Uterus (tissue), 4 donors: ENCODE data around the gene CD247. TPM values are rescaled to one million over a fixed set of nuclear protein-coding genes. Genes with fewer than 3 reads are reported as not detected.

Source experiments
- DNase-seq, 2 donors: peaks; one replicate each; pipeline ENCODE4 v3.0.0-alpha.2; 2019 to 2020
- H3K27ac ChIP-seq, 2 donors: fragments of 200-600 bp; sonication (generic); 1 replicate in 1 of 2; 2 replicates in 1 of 2; pipeline ENCODE4 v1.5.1; 2016 to 2018
- H3K27me3 ChIP-seq, 2 donors: fragments of 200-600 bp; sonication (generic); one replicate each; pipeline ENCODE4 v1.5.1; 2018 to 2019; ENCODE audit warnings: control low read depth in 1 of 2
- H3K36me3 ChIP-seq, 2 donors: fragments of 200-600 bp; sonication (generic); one replicate each; pipeline ENCODE4 v1.5.1; 2019; ENCODE audit warnings: control low read depth in 1 of 2
- H3K4me1 ChIP-seq, 2 donors: fragments of 200-600 bp; sonication (generic); one replicate each; pipeline ENCODE4 v1.5.1; 2018 to 2019; ENCODE audit warnings: control low read depth in 1 of 2
- H3K4me3 ChIP-seq, 2 donors: fragments of 200-600 bp; sonication (generic); 1 replicate in 1 of 2; 2 replicates in 1 of 2; pipeline ENCODE4 v1.5.1; 2018 to 2019; ENCODE audit warnings: mild to moderate bottlenecking in 1 of 2
- H3K9me3 ChIP-seq, 2 donors: fragments of 200-600 bp; sonication (generic); one replicate each; pipeline ENCODE4 v1.5.1; 2019; ENCODE audit warnings: control low read depth in 1 of 2
- POLR2A ChIP-seq, 2 donors: fragments of 450-650 bp; IDR thresholded peaks; one replicate each; pipeline ENCODE4 v1.6.1; 2016; ENCODE audit warnings: antibody characterized with exemption in 2 of 2, mild to moderate bottlenecking in 1 of 2, moderate library complexity in 1 of 2
- intact Hi-C: fragments of 100-400 bp; cut with DNase I; formaldehyde crosslinking; loops from one replicate; pipeline ENCODE4 v1.15.1; 2023; ENCODE audit warnings: low total_unique reads
- total RNA-seq, 4 donors: library from RNA; depleted of rRNA in 3 of 4; stranded (reverse); fragments of >200 nt in 3 of 4; gene quantifications; one replicate each; pipeline versions ENCODE4 v1.1.0 to v1.2.4, GENCODE V29; 2014 to 2023
- TF ChIP-seq, protein P1 (sequence below), 4 experiments: fragments of 200-600 bp in 2 of 4; fragments of 450-650 bp in 2 of 4; sonication (generic) in 2 of 4; IDR thresholded peaks; one replicate each; pipeline ENCODE4 v1.5.1; 2016 to 2019; ENCODE audit warnings: antibody characterized with exemption in 4 of 4, mild to moderate bottlenecking in 2 of 4, moderate library complexity in 1 of 4
- donor health status: DM: yes; HTN: yes; CAD: no.

The CD247 gene
- total RNA-seq, 4 donors from 2014 or later: 1.6 to 3.3 TPM; not detected in 2

DNA sequence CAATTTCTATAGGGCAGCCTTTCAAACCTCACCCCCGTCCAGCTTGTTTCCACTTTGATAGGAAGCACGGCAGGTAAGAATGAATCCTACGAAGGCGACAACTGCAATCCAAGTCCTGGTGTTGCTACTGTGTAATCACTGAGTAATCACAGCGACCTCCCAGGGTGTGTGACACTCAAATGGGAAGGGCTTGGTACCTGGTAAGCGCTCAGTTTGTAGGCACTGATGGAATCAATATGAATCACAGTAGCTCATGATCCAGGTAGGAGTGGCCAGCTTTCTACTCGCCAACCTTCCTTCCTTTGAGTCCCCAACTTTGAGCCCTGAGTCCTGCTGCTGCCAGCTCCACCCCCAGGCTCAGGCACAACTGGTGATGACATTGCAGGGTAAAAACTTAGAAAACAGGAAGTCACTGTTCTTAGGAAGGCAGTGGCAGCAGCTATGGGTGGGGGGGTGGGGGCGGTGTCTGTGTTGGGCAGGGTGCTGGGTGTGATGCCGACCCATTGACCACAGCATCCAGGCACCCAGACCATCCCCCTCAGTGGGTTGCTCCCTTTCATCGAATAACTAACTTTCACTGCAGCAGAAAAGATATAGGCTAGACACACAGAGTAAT lies 70.7 kb downstream of the CD247 start:
- no peaks in the 10 kb centered on the region for H3K27me3 ChIP-seq
- H3K36me3 ChIP-seq: no peaks in the 10 kb centered on the region
- intact Hi-C loops: no loop called here
- H3K4me1 ChIP-seq: no peaks in the 10 kb centered on the region
- H3K9me3 ChIP-seq: no peaks in the 10 kb centered on the region
- H3K4me3 ChIP-seq: no peak overlapping the region
- peak in 1 of 2 donors; percentile 7 for DNase-seq
- no peak overlapping the region for H3K27ac ChIP-seq
- no peak for TF ChIP-seq POLR2A (IDR thresholded peaks at IDR 0.05)
- TF ChIP-seq, protein P1, sequence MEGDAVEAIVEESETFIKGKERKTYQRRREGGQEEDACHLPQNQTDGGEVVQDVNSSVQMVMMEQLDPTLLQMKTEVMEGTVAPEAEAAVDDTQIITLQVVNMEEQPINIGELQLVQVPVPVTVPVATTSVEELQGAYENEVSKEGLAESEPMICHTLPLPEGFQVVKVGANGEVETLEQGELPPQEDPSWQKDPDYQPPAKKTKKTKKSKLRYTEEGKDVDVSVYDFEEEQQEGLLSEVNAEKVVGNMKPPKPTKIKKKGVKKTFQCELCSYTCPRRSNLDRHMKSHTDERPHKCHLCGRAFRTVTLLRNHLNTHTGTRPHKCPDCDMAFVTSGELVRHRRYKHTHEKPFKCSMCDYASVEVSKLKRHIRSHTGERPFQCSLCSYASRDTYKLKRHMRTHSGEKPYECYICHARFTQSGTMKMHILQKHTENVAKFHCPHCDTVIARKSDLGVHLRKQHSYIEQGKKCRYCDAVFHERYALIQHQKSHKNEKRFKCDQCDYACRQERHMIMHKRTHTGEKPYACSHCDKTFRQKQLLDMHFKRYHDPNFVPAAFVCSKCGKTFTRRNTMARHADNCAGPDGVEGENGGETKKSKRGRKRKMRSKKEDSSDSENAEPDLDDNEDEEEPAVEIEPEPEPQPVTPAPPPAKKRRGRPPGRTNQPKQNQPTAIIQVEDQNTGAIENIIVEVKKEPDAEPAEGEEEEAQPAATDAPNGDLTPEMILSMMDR (IDR thresholded peaks at IDR 0.05): no peak

DNA sequence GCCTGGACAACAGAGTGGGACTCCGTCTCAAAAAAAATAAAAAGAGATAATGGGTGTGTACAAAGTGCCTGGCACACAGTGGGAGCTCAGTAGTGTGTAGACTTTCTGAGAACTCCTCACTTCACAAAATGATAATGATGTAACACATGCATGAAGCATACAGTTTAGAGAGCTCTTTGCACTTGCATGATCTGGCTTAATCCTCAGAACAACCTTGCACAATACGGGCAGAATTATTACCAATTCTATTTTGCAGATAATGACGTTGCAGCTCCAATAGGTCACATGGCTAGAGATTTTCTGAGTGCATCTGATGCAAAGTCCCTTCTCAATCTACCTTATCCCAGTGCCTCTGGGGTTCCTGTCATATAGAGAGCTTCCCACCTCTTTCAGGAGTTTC lies 71.4 kb downstream of the CD247 start:
- intact Hi-C loops: no loop called here
- no peak for DNase-seq

DNA sequence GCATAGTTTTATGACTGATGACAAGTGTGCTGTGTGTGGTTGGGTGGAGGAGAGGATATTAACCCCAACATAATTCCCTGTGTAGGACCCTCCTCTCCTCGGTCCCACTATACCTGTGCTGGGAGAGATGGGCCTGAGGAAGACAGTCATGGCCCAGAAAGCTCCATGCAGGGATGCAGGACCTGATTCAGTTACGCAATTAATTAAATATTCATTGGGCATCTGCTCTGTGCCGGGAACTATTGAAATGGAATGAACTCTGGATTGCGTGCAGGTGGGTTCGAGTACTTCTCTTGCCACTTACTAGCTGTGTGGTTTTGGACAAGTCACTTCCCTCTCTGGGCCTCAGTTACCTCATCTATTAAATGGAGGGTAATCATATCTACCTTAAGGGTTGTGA lies 74.6 kb downstream of the CD247 start:
- intact Hi-C loops: loop anchor here (5.0 kb wide), 1 partner anchor 381 kb away; no protein-coding TSS in a partner anchor
- H3K4me1 ChIP-seq: no peaks in the 10 kb centered on the region
- no peaks in the 10 kb centered on the region for H3K36me3 ChIP-seq
- DNase-seq: peak in 1 of 2 donors; percentile 2
- no peak overlapping the region for H3K4me3 ChIP-seq
- H3K27me3 ChIP-seq: no peaks in the 10 kb centered on the region
- TF ChIP-seq POLR2A (IDR thresholded peaks at IDR 0.05): no peak
- TF ChIP-seq, protein P1 (IDR thresholded peaks at IDR 0.05): no peak
- no peaks in the 10 kb centered on the region for H3K9me3 ChIP-seq
- no peak overlapping the region for H3K27ac ChIP-seq

More for the DNA sequence above, 71.4 kb downstream of the CD247 start:
- Histone ChIP-seq H3K9me3 (no peaks in the 10 kb centered on the region), H3K27ac (no peak overlapping the region), H3K4me3 (no peak overlapping the region), H3K27me3 (no peaks in the 10 kb centered on the region), H3K4me1 (no peaks in the 10 kb centered on the region), H3K36me3 (no peaks in the 10 kb centered on the region)
- TF ChIP-seq, protein P1 (IDR thresholded peaks at IDR 0.05): no peak
- TF ChIP-seq POLR2A (IDR thresholded peaks at IDR 0.05): no peak

DNA sequence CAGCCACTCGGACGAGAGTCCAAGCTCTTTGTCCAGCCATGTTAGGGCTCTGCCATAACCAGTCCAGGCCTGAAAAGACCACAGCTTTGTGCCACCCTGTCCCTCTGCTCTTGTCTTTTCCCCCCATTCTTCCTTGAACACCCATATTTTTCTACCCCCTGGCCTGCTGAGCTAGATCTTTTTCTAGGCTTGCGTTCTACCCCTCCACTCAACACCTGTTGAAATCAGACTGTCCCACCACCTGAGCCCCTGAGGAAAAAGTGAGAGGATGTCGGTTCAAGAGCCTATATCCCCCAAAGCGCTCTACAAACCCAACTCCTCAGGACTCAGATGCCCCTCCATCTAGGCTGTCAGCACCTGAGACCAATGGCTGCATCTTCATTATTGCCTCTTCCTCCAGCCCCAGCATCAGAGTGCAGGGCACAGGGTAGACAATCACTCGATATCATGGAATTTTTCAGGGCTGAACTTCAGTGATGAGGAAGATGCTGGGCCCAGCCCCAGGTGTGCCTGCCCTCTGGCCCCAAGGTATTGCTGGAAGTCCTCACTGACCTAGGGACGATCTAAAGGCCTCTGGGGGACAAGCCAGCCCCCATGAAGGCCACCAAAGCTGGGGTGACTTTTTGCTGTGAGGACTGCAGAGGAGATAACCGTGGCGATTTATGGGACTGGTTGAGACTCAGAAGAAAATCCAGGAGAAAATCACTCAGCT lies 75.3 kb downstream of the CD247 start:
- intact Hi-C loops: loop anchor here (5.0 kb wide), 1 partner anchor 381 kb away; no protein-coding TSS in a partner anchor
- no peaks in the 10 kb centered on the region for H3K4me1 ChIP-seq
- H3K9me3 ChIP-seq: no peaks in the 10 kb centered on the region
- no peak overlapping the region for H3K27ac ChIP-seq
- no peaks in the 10 kb centered on the region for H3K27me3 ChIP-seq
- DNase-seq: peak in 1 of 2 donors; percentile 8
- H3K4me3 ChIP-seq: no peak overlapping the region
- no peaks in the 10 kb centered on the region for H3K36me3 ChIP-seq
- no peak for TF ChIP-seq POLR2A (IDR thresholded peaks at IDR 0.05)
- TF ChIP-seq, protein P1 (IDR thresholded peaks at IDR 0.05): no peak
